Retina (tissue), 1 donor: Measurements from ENCODE around the gene SLC5A5.
"Not testable (repeated sequence)": the region's sequence is repeated elsewhere in the genome, so short reads cannot be mapped to it uniquely, and the experiment has no call there.

Experiments
- DNase-seq: peaks from one replicate; pipeline ENCODE4 v3.0.0-alpha.2; 2016

The SLC5A5 gene

GRCh38 chr19:17872251-17873001 is 681 bp downstream of the SLC5A5 start:
- no peak for DNase-seq

- no peak for DNase-seq
Measured at GRCh38 chr19:17873786-17874757, 2.3 kb downstream of the SLC5A5 start.

- no peak for DNase-seq
Measured at GRCh38 chr19:17874758-17875135, 3.0 kb downstream of the SLC5A5 start.

- DNase-seq = no peak
Measured at GRCh38 chr19:17877696-17878095, 6.0 kb downstream of the SLC5A5 start.

GRCh38 chr19:17879466-17879865 is 7.7 kb downstream of the SLC5A5 start:
- DNase-seq = no peak

- DNase-seq = no peak
Measured at GRCh38 chr19:17881701-17882100, 10.0 kb downstream of the SLC5A5 start.

GRCh38 chr19:17883627-17884410 is 12.1 kb downstream of the SLC5A5 start:
- DNase-seq = no peak

GRCh38 chr19:17886515-17886914 is 14.8 kb downstream of the SLC5A5 start:
- DNase-seq = no peak

- not testable (repeated sequence) for DNase-seq
Measured at GRCh38 chr19:17887221-17887620, 15.5 kb downstream of the SLC5A5 start.

GRCh38 chr19:17888260-17888659 is 16.5 kb downstream of the SLC5A5 start:
- DNase-seq = no peak

GRCh38 chr19:17889609-17890214 is 18.0 kb downstream of the SLC5A5 start:
- peak; percentile 53 for DNase-seq

- no peak for DNase-seq
Measured at GRCh38 chr19:17893766-17894165, 22.0 kb downstream of the SLC5A5 start.

- DNase-seq = no peak
Measured at GRCh38 chr19:17902701-17903100, 31.0 kb downstream of the SLC5A5 start.

- DNase-seq = no peak
Measured at GRCh38 chr19:17908244-17908643, 36.5 kb downstream of the SLC5A5 start.

GRCh38 chr19:17909003-17909732 is 37.4 kb downstream of the SLC5A5 start:
- no peak for DNase-seq

- DNase-seq = no peak
Measured at GRCh38 chr19:17910791-17911360, 39.1 kb downstream of the SLC5A5 start.

- no peak for DNase-seq
Measured at GRCh38 chr19:17915940-17916593, 44.3 kb downstream of the SLC5A5 start.

- DNase-seq = not testable (repeated sequence)
Measured at GRCh38 chr19:17918151-17918550, 46.4 kb downstream of the SLC5A5 start.

- not testable (repeated sequence) for DNase-seq
Measured at GRCh38 chr19:17919122-17919521, 47.4 kb downstream of the SLC5A5 start.

- DNase-seq = no peak
Measured at GRCh38 chr19:17920527-17920926, 48.8 kb downstream of the SLC5A5 start.

GRCh38 chr19:17922138-17922537 is 50.4 kb downstream of the SLC5A5 start:
- no peak for DNase-seq
